A549 treated with Mapracorat at 1 μM for 4 hours (cell line): Measurements from ENCODE around the gene MORN2. TPM values are rescaled to one million over a fixed set of nuclear protein-coding genes. Genes with fewer than 3 reads are reported as not detected.

ENCODE experiments used
- total RNA-seq: library from RNA; stranded (reverse); fragments of 200-300 nt; extraction: Qiagen RNA extraction; gene quantifications from 5 replicates; pipeline ENCODE4 v1.2.3, GENCODE V29; 2022

Gene MORN2
- total RNA-seq = 37.6 to 44.6 TPM (median 42.1 TPM) in 5 replicates

GRCh38 chr2:38875576-38876367, at the start of gene MORN2, which contains the start of gene DHX57:
MORN2 (plus strand) TSS chr2:38875976.
DHX57 (minus strand) TSS chr2:38875934; CDS start chr2:38868405, 7,529 bp downstream.

DNA sequence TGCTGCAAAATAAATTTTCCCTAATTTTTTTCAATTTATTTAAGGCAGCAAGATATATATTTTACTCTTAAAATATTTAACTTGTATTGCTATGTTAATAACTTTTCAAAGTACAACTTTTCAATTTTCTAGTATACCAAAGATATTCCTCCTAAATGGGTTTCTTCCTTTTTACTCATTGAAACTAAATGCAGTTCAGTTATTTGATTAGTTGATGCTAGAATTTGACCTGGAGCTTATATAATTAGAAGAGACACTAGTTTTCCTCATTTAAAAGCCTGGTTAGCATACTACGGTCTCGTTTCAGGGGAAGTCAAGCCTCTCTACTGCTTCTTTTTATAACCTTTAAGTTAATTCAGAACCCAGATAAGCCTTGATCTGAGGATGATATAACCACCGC, 13.8 kb downstream of the MORN2 start, which contains the start of gene ARHGEF33:
TSS of gene ARHGEF33 (plus strand) at position 301 of the 400 bp plus-strand sequence. CDS start 29,573 bp downstream, outside the sequence.

Other genes starting within 250 kb of the MORN2 start
- gene GALM, start 209.9 kb upstream of the MORN2 start, total RNA-seq = 15.6 to 18.5 TPM (median 16.1 TPM) in 5 replicates
- gene SRSF7, start 124.6 kb upstream of the MORN2 start, total RNA-seq = 294 to 422 TPM (median 345 TPM) in 5 replicates
- 36.4 to 41.0 TPM (median 38.7 TPM) in 5 replicates for gene GEMIN6, start 97.8 kb upstream of the MORN2 start, total RNA-seq
- 18.5 to 25.5 TPM (median 20.4 TPM) in 5 replicates for gene DHX57, start within 50 bp of the MORN2 start, total RNA-seq
- 0.02 to 0.03 TPM in 2 of 5 replicates, not detected in the others for gene ARHGEF33, start 13.9 kb downstream of the MORN2 start, total RNA-seq
- gene SOS1, start 245.1 kb downstream of the MORN2 start, total RNA-seq = 11.3 to 16.2 TPM (median 14.6 TPM) in 5 replicates